Measurements from ENCODE around the gene SCIN.

Gene SCIN

DNA sequence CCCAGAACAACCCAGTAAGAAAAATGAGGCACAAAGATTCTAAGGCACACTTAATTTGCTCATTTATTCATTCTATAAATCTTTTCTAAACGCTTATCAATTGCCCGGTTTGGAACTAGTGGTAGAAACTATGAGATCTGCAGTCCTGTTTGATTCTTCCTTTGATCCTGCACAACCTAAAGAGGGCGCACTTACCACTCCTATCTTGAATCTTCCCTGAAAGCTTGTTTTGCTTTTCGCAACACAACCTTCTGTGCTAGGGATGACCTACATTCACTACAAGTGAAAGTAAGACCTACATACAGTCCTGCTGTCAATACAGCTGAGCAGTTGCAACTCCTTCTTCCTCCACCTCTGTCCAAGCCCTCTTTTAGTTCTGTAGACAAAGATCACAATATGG is 104.3 kb downstream of the SCIN start:
- Histone ChIP-seq H3K27me3 (ENCODE audit: insufficient read depth, low read length) (no peaks in the 10 kb centered on the region), H2AFZ (ENCODE audit: insufficient read depth, low read length, poor library complexity) (no peak overlapping the region), H2AK5ac (ENCODE audit: low read length) (no peak overlapping the region), H4K8ac (ENCODE audit: low read depth, low read length) (no peak overlapping the region), H3K23ac (ENCODE audit: low read length) (no peak overlapping the region), H3K36me3 (ENCODE audit: control insufficient read depth in 1 of 2, insufficient read depth in 2 of 2, low read length in 2 of 2) (no peaks in the 10 kb centered on the region), H3K27ac (ENCODE audit: low read depth, low read length) (no peak overlapping the region), H2BK12ac (ENCODE audit: low read length) (no peak overlapping the region), H3K18ac (ENCODE audit: low read length) (no peak overlapping the region), H2BK5ac (ENCODE audit: low read depth, low read length, poor library complexity) (no peak overlapping the region), H3K79me2 (ENCODE audit: control insufficient read depth, insufficient read depth, low read length, poor library complexity) (no peaks in the 10 kb centered on the region), H3K9ac (ENCODE audit: low read length) (no peak overlapping the region), H3K4me1 (ENCODE audit: control insufficient read depth in 1 of 2, insufficient read depth in 2 of 2, low read length in 2 of 2) (no peaks in the 10 kb centered on the region), H3K14ac (ENCODE audit: low read length) (no peak overlapping the region), H3K9me3 (ENCODE audit: insufficient read depth, low read depth, low read length) (peaks cover 4% of the 10 kb centered on the region), H3K4me2 (ENCODE audit: low read length) (no peak overlapping the region), H4K12ac (ENCODE audit: low read depth, low read length) (no peak overlapping the region), H3K4ac (ENCODE audit: low read depth, low read length) (no peak overlapping the region), H3K79me1 (ENCODE audit: low read length) (no peaks in the 10 kb centered on the region), H3K4me3 (ENCODE audit: low read depth, low read length) (no peak overlapping the region), H2BK120ac (ENCODE audit: insufficient read depth, low read length, poor library complexity) (no peak overlapping the region), H4K91ac (ENCODE audit: low read depth, low read length) (no peak overlapping the region)
- DNase-seq = peak; percentile 70 to 73
- WGBS (ENCODE audit: extremely low coverage, insufficient coverage, insufficient read length) = no CpG with 5 or more reads among the region's 4 CpGs

DNA sequence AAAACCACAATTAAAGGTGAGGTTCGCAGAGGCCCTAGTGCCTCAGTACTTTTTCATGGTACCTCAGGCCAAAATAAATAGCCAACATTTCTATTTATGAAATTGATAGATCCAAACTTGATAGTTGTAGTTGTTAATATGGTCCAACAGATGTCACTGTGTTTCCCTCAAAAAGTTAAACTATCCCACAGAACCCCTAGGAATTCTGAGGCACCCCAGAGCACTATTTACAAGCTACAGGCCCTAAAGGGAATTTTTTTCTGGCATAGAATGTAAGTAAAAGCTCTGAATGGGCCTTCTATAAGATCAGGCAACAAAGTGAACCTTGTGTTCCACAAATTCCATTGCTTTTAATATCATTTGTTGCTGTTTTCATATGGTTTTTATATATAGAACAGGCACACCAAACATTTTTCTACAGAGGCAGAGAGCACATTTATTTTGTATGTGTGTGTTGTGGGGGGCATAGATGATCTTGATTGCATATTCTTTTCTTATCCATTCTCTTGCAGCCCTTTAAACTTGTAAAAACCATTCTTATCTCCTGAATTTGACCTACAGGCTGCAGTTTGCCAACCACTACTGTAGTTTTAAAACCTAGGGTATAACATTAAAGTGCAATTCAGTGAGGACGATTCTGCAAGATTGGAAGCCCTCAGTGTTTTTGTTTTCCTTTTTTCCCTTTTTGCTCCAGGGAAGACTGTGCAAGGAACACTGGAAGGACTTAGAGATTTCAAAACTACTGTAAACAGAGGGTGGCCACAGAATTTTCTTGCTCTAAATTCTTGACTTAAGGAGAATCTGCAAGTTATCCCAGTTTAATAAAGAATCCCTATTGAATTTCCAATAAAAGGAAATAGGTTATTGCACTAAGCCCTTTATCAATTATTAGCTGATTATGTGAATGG is 113.4 kb downstream of the SCIN start:
- Histone ChIP-seq H3K18ac (ENCODE audit: low read length) (no peak overlapping the region), H3K27me3 (ENCODE audit: insufficient read depth, low read length) (no peaks in the 10 kb centered on the region), H4K12ac (ENCODE audit: low read depth, low read length) (no peak overlapping the region), H4K8ac (ENCODE audit: low read depth, low read length) (no peak overlapping the region), H3K4me1 (ENCODE audit: control insufficient read depth in 1 of 2, insufficient read depth in 2 of 2, low read length in 2 of 2) (peaks cover 3 to 4% of the 10 kb centered on the region in 2 experiments), H4K91ac (ENCODE audit: low read depth, low read length) (no peak overlapping the region), H2BK12ac (ENCODE audit: low read length) (no peak overlapping the region), H3K79me2 (ENCODE audit: control insufficient read depth, insufficient read depth, low read length, poor library complexity) (peaks cover 2% of the 10 kb centered on the region), H3K36me3 (ENCODE audit: control insufficient read depth in 1 of 2, insufficient read depth in 2 of 2, low read length in 2 of 2) (no peaks in the 10 kb centered on the region), H3K4me2 (ENCODE audit: low read length) (no peak overlapping the region), H2AFZ (ENCODE audit: insufficient read depth, low read length, poor library complexity) (no peak overlapping the region), H3K9me3 (ENCODE audit: insufficient read depth, low read depth, low read length) (no peaks in the 10 kb centered on the region), H2AK5ac (ENCODE audit: low read length) (no peak overlapping the region), H3K4me3 (ENCODE audit: low read depth, low read length) (no peak overlapping the region), H3K9ac (ENCODE audit: low read length) (no peak overlapping the region), H3K4ac (ENCODE audit: low read depth, low read length) (no peak overlapping the region), H3K14ac (ENCODE audit: low read length) (no peak overlapping the region), H2BK120ac (ENCODE audit: insufficient read depth, low read length, poor library complexity) (no peak overlapping the region), H3K79me1 (ENCODE audit: low read length) (peaks cover 7% of the 10 kb centered on the region), H3K23ac (ENCODE audit: low read length) (no peak overlapping the region), H3K27ac (ENCODE audit: low read depth, low read length) (no peak overlapping the region), H2BK5ac (ENCODE audit: low read depth, low read length, poor library complexity) (no peak overlapping the region)
- WGBS (ENCODE audit: extremely low coverage, insufficient coverage, insufficient read length) = no CpG with 5 or more reads among the region's 2 CpGs
- DNase-seq = no peak

GRCh38 chr7:12684733-12685132 is 114.2 kb downstream of the SCIN start:
- H2BK12ac ChIP-seq (ENCODE audit: low read length) = no peak overlapping the region
- H4K12ac ChIP-seq (ENCODE audit: low read depth, low read length) = no peak overlapping the region
- H2AK5ac ChIP-seq (ENCODE audit: low read length) = no peak overlapping the region
- H3K14ac ChIP-seq (ENCODE audit: low read length) = no peak overlapping the region
- H4K91ac ChIP-seq (ENCODE audit: low read depth, low read length) = no peak overlapping the region
- no peak overlapping the region for H3K9ac ChIP-seq (ENCODE audit: low read length)
- H3K27me3 ChIP-seq (ENCODE audit: insufficient read depth, low read length) = no peaks in the 10 kb centered on the region
- H2AFZ ChIP-seq (ENCODE audit: insufficient read depth, low read length, poor library complexity) = no peak overlapping the region
- H3K4me1 ChIP-seq (ENCODE audit: control insufficient read depth in 1 of 2, insufficient read depth in 2 of 2, low read length in 2 of 2) = peaks cover 3 to 4% of the 10 kb centered on the region in 2 experiments
- H2BK120ac ChIP-seq (ENCODE audit: insufficient read depth, low read length, poor library complexity) = no peak overlapping the region
- H2BK5ac ChIP-seq (ENCODE audit: low read depth, low read length, poor library complexity) = no peak overlapping the region
- H4K8ac ChIP-seq (ENCODE audit: low read depth, low read length) = no peak overlapping the region
- H3K79me2 ChIP-seq (ENCODE audit: control insufficient read depth, insufficient read depth, low read length, poor library complexity) = peaks cover 2% of the 10 kb centered on the region
- no CpG with 5 or more reads among the region's 19 CpGs for WGBS (ENCODE audit: extremely low coverage, insufficient coverage, insufficient read length)
- H3K4ac ChIP-seq (ENCODE audit: low read depth, low read length) = no peak overlapping the region
- peak; percentile 41 to 58 for DNase-seq
- H3K4me3 ChIP-seq (ENCODE audit: low read depth, low read length) = no peak overlapping the region
- peaks cover 7% of the 10 kb centered on the region for H3K79me1 ChIP-seq (ENCODE audit: low read length)
- H3K36me3 ChIP-seq (ENCODE audit: control insufficient read depth in 1 of 2, insufficient read depth in 2 of 2, low read length in 2 of 2) = no peaks in the 10 kb centered on the region
- no peak overlapping the region for H3K27ac ChIP-seq (ENCODE audit: low read depth, low read length)
- H3K18ac ChIP-seq (ENCODE audit: low read length) = no peak overlapping the region
- H3K23ac ChIP-seq (ENCODE audit: low read length) = no peak overlapping the region
- H3K9me3 ChIP-seq (ENCODE audit: insufficient read depth, low read depth, low read length) = no peaks in the 10 kb centered on the region
- H3K4me2 ChIP-seq (ENCODE audit: low read length) = no peak overlapping the region

GRCh38 chr7:12685550-12685949 is 115.0 kb downstream of the SCIN start:
- H3K79me2 ChIP-seq (ENCODE audit: control insufficient read depth, insufficient read depth, low read length, poor library complexity) = peaks cover 2% of the 10 kb centered on the region
- H3K4me1 ChIP-seq (ENCODE audit: control insufficient read depth in 1 of 2, insufficient read depth in 2 of 2, low read length in 2 of 2) = peaks cover 3 to 4% of the 10 kb centered on the region in 2 experiments
- H4K91ac ChIP-seq (ENCODE audit: low read depth, low read length) = no peak overlapping the region
- no peak overlapping the region for H3K4ac ChIP-seq (ENCODE audit: low read depth, low read length)
- no peak overlapping the region for H3K4me2 ChIP-seq (ENCODE audit: low read length)
- no peak overlapping the region for H3K14ac ChIP-seq (ENCODE audit: low read length)
- DNase-seq = peak; percentile 50 to 75
- H2AK5ac ChIP-seq (ENCODE audit: low read length) = no peak overlapping the region
- no peak overlapping the region for H3K27ac ChIP-seq (ENCODE audit: low read depth, low read length)
- H3K9me3 ChIP-seq (ENCODE audit: insufficient read depth, low read depth, low read length) = no peaks in the 10 kb centered on the region
- H4K8ac ChIP-seq (ENCODE audit: low read depth, low read length) = no peak overlapping the region
- H2BK12ac ChIP-seq (ENCODE audit: low read length) = peak overlapping the region; percentile 8
- WGBS (ENCODE audit: extremely low coverage, insufficient coverage, insufficient read length) = no CpG with 5 or more reads among the region's 13 CpGs
- no peak overlapping the region for H3K4me3 ChIP-seq (ENCODE audit: low read depth, low read length)
- H3K27me3 ChIP-seq (ENCODE audit: insufficient read depth, low read length) = no peaks in the 10 kb centered on the region
- no peak overlapping the region for H3K9ac ChIP-seq (ENCODE audit: low read length)
- H4K12ac ChIP-seq (ENCODE audit: low read depth, low read length) = no peak overlapping the region
- H2BK5ac ChIP-seq (ENCODE audit: low read depth, low read length, poor library complexity) = no peak overlapping the region
- no peaks in the 10 kb centered on the region for H3K36me3 ChIP-seq (ENCODE audit: control insufficient read depth in 1 of 2, insufficient read depth in 2 of 2, low read length in 2 of 2)
- peaks cover 7% of the 10 kb centered on the region for H3K79me1 ChIP-seq (ENCODE audit: low read length)
- H3K18ac ChIP-seq (ENCODE audit: low read length) = no peak overlapping the region
- H2BK120ac ChIP-seq (ENCODE audit: insufficient read depth, low read length, poor library complexity) = no peak overlapping the region
- peak overlapping the region; percentile 9 for H2AFZ ChIP-seq (ENCODE audit: insufficient read depth, low read length, poor library complexity)
- H3K23ac ChIP-seq (ENCODE audit: low read length) = no peak overlapping the region

Measured in trophoblast cell (in vitro differentiated cells and primary cell).